Neural cell (in vitro differentiated cells): Measurements from ENCODE around the gene PLEKHA4. TPM values are rescaled to one million over a fixed set of nuclear protein-coding genes. Genes with fewer than 3 reads are reported as not detected.
"Not testable (repeated sequence)": the region's sequence is repeated elsewhere in the genome, so short reads cannot be mapped to it uniquely, and the experiment has no call there.

Source experiments
- H2AFZ ChIP-seq: fragments of 200-600, 300-800 bp; sonication (generic), shearing (Covaris generic); 2 replicates; pipeline ENCODE4 v1.6.0; 2014; ENCODE audit warnings: low read depth, mild to moderate bottlenecking, antibody characterized with exemption, low read length, moderate library complexity
- H3F3A ChIP-seq: fragments of 200-600 bp; shearing (Covaris generic); 2 replicates; pipeline ENCODE4 v1.6.1; 2016; ENCODE audit warnings: mild to moderate bottlenecking, moderate library complexity, mixed read lengths, antibody characterized with exemption, low read length; ENCODE audit not compliant: insufficient read depth, poor library complexity, severe bottlenecking
- H3K27ac ChIP-seq: fragments of 200-600, 300-800 bp; sonication (generic), shearing (Covaris generic); 2 replicates; pipeline ENCODE4 v1.5.1; 2014; ENCODE audit warnings: mild to moderate bottlenecking, low read length, moderate library complexity
- H3K27me3 ChIP-seq: fragments of 300-800, 200-600 bp; sonication (generic), shearing (Covaris generic); 2 replicates; pipeline ENCODE4 v1.6.0; 2014; ENCODE audit warnings: mild to moderate bottlenecking, low read depth, low read length, moderate library complexity; ENCODE audit not compliant: insufficient read depth
- H3K36me3 ChIP-seq: fragments of 300-800, 200-600 bp; sonication (generic), shearing (Covaris generic); 2 replicates; pipeline ENCODE4 v1.5.1; 2014; ENCODE audit warnings: mild to moderate bottlenecking, antibody characterized with exemption, low read length, moderate library complexity; ENCODE audit not compliant: insufficient read depth
- H3K4me2 ChIP-seq: fragments of 300-800, 200-600 bp; sonication (generic), shearing (Covaris generic); 2 replicates; pipeline ENCODE4 v1.6.0; 2014; ENCODE audit warnings: mild to moderate bottlenecking, low read length
- H3K4me3 ChIP-seq: fragments of 300-800, 200-600 bp; sonication (generic), shearing (Covaris generic); 2 replicates; pipeline ENCODE4 v1.5.1; 2014; ENCODE audit warnings: mild to moderate bottlenecking, low read length, moderate library complexity
- H3K79me2 ChIP-seq: fragments of 200-600 bp; shearing (Covaris generic); replicated peaks from 2 replicates; pipeline ENCODE4 v1.6.0; 2014; ENCODE audit warnings: mild to moderate bottlenecking, low read length, moderate library complexity; ENCODE audit not compliant: insufficient read depth
- H3K9ac ChIP-seq: fragments of 300-800, 200-600 bp; sonication (generic), shearing (Covaris generic); 2 replicates; pipeline ENCODE4 v1.6.1; 2016; ENCODE audit warnings: mild to moderate bottlenecking, low read length, mixed read lengths
- H3K9me2 ChIP-seq: fragments of 200-600 bp; shearing (Covaris generic); 2 replicates; pipeline ENCODE4 v1.6.1; 2016; ENCODE audit warnings: mild to moderate bottlenecking, low read length, mixed read lengths; ENCODE audit not compliant: insufficient read depth
- H3K9me3 ChIP-seq: fragments of 200-600, 300-800 bp; sonication (generic), shearing (Covaris generic); 2 replicates; pipeline ENCODE4 v1.6.1; 2016; ENCODE audit warnings: mild to moderate bottlenecking, mixed run types, low read length, moderate library complexity, mixed read lengths
- H4K20me1 ChIP-seq: fragments of 200-600 bp; shearing (Covaris generic); 2 replicates; pipeline ENCODE4 v1.6.1; 2016; ENCODE audit warnings: mild to moderate bottlenecking, mixed run types; ENCODE audit not compliant: insufficient read depth
- CTCF ChIP-seq: fragments of 450-650 bp; IDR thresholded peaks from 2 replicates; pipeline ENCODE4 v1.5.1; 2014; ENCODE audit warnings: antibody characterized with exemption, mild to moderate bottlenecking, moderate library complexity; ENCODE audit not compliant: poor library complexity, severe bottlenecking
- EP300 ChIP-seq: fragments of 450-650 bp; conservative IDR thresholded peaks from 2 replicates; pipeline ENCODE4 v1.6.1; 2014; ENCODE audit warnings: antibody characterized with exemption, mild to moderate bottlenecking, moderate library complexity; ENCODE audit not compliant: poor library complexity, severe bottlenecking
- EZH2 ChIP-seq: fragments of 200-600, 300-800 bp; shearing (Covaris generic), sonication (generic); IDR thresholded peaks from 2 replicates; pipeline ENCODE4 v1.6.1; 2014; ENCODE audit warnings: antibody characterized with exemption, low read length, borderline replicate concordance, mild to moderate bottlenecking; ENCODE audit not compliant: insufficient read depth, poor library complexity, severe bottlenecking
- MXI1 ChIP-seq: fragments of 450-650 bp; conservative IDR thresholded peaks from 2 replicates; pipeline ENCODE4 v1.6.1; 2014; ENCODE audit warnings: antibody characterized with exemption, mild to moderate bottlenecking; ENCODE audit not compliant: poor library complexity, severe bottlenecking
- POLR2AphosphoS5 ChIP-seq: IDR thresholded peaks from 2 replicates; pipeline ENCODE4 v1.6.1; 2012
- RAD21 ChIP-seq: fragments of 450-650 bp; conservative IDR thresholded peaks from 2 replicates; pipeline ENCODE4 v1.6.1; 2014; ENCODE audit warnings: antibody characterized with exemption, mild to moderate bottlenecking, moderate library complexity
- REST ChIP-seq: IDR thresholded peaks from 2 replicates; pipeline ENCODE4 v1.6.1; 2012; ENCODE audit warnings: borderline replicate concordance
- SMC3 ChIP-seq: fragments of 450-650 bp; conservative IDR thresholded peaks from 2 replicates; pipeline ENCODE4 v1.6.1; 2014; ENCODE audit warnings: antibody characterized with exemption, mild to moderate bottlenecking, moderate library complexity; ENCODE audit not compliant: poor library complexity
- TAF1 ChIP-seq: IDR thresholded peaks from 2 replicates; pipeline ENCODE4 v1.6.1; 2012; ENCODE audit warnings: low read depth
- polyA plus RNA-seq: library from polyadenylated mRNA; depleted of rRNA; stranded (reverse); fragments of >200 nt; gene quantifications from 2 replicates; pipeline ENCODE4 v1.2.3, GENCODE V29; 2014

PLEKHA4 gene
- polyA plus RNA-seq, 1 donor from 2014 or later: not detected

GRCh38 chr19:48794291-48794690 lies 74.1 kb downstream of the PLEKHA4 start:
- peak overlapping the region; percentile 83 for H2AFZ ChIP-seq
- no peaks in the 10 kb centered on the region for H3K36me3 ChIP-seq
- peak overlapping the region; percentile 86 for H3K27ac ChIP-seq
- no peaks in the 10 kb centered on the region for H3K9me2 ChIP-seq
- H3K27me3 ChIP-seq: no peaks in the 10 kb centered on the region
- TF ChIP-seq TAF1: no peak
- no peak for TF ChIP-seq SMC3
- no peak for TF ChIP-seq EZH2
- TF ChIP-seq EP300: no peak
- no peak for TF ChIP-seq RAD21
- no peak for TF ChIP-seq CTCF
- no peak for TF ChIP-seq REST
- no peak for TF ChIP-seq MXI1
- TF ChIP-seq POLR2AphosphoS5: no peak
- H3K79me2 ChIP-seq: no peaks in the 10 kb centered on the region
- peak overlapping the region; percentile 75 for H3K9ac ChIP-seq
- no peaks in the 10 kb centered on the region for H3F3A ChIP-seq
- peak overlapping the region; percentile 65 for H3K4me3 ChIP-seq
- no peaks in the 10 kb centered on the region for H3K9me3 ChIP-seq
- no peak overlapping the region for H3K4me2 ChIP-seq
- no peaks in the 10 kb centered on the region for H4K20me1 ChIP-seq

- no peak overlapping the region for H3K4me3 ChIP-seq
- no peaks in the 10 kb centered on the region for H3K27me3 ChIP-seq
- no peaks in the 10 kb centered on the region for H3F3A ChIP-seq
- no peaks in the 10 kb centered on the region for H3K9me2 ChIP-seq
- no peaks in the 10 kb centered on the region for H3K36me3 ChIP-seq
- no peaks in the 10 kb centered on the region for H3K9me3 ChIP-seq
- no peak overlapping the region for H3K9ac ChIP-seq
- no peak overlapping the region for H2AFZ ChIP-seq
- H3K79me2 ChIP-seq: no peaks in the 10 kb centered on the region
- H3K4me2 ChIP-seq: no peak overlapping the region
- H3K27ac ChIP-seq: no peak overlapping the region
- TF ChIP-seq REST (no peak), SMC3 (no peak), EP300 (no peak), MXI1 (no peak), RAD21 (no peak), CTCF (no peak), POLR2AphosphoS5 (no peak), TAF1 (no peak), EZH2 (no peak)
- H4K20me1 ChIP-seq: no peaks in the 10 kb centered on the region
These were observed 75.1 kb downstream of the PLEKHA4 start for GRCh38 chr19:48793271-48793670.

GRCh38 chr19:48787331-48787730 lies 81.1 kb downstream of the PLEKHA4 start:
- not testable (repeated sequence) for H4K20me1 ChIP-seq, H3K9me2 ChIP-seq, H3K27ac ChIP-seq, H2AFZ ChIP-seq, H3K9ac ChIP-seq, H3K27me3 ChIP-seq, H3K79me2 ChIP-seq, H3K36me3 ChIP-seq, H3K9me3 ChIP-seq, H3F3A ChIP-seq, H3K4me2 ChIP-seq, H3K4me3 ChIP-seq
